Effector CD4-positive, alpha-beta T cell (primary cell): ENCODE data around the gene EXOC7.
"Not testable (repeated sequence)": the region's sequence is repeated elsewhere in the genome, so short reads cannot be mapped to it uniquely, and the experiment has no call there.

Experiments
- DNase-seq: peaks from one replicate; pipeline ENCODE4 v3.0.0-alpha.2; 2020

EXOC7 gene

DNA sequence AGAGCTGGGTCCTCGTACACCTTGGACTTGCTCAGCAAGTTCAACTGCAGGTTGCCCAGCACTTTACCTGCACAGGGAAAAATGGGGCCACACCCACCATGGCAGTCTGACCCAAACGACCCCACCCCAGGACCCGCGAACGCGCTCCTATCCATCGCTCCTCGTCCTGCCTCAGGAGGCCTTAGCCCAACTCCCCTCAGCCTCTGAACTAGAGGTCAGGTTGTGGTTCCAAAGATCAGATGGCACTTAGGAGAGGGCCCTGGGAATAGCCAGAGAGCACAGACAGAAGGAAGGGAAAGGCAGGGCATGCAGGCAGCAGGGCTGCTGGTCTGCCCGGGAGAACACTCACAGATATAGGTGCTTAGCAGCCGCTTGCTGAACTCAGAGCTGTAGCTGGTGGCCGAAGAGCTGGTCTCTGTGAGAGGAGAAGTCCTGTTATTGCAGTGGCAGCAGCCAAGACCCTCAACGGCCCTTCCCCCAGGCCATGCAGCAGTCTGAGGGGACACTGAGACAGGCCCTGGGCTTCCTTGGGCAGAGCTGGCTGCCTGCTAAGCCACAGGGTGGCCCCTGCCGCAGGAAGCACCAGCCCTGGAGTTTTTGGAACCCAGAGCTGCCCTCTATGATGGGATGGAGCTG is 17.7 kb downstream of the EXOC7 start:
- DNase-seq = no peak

DNA sequence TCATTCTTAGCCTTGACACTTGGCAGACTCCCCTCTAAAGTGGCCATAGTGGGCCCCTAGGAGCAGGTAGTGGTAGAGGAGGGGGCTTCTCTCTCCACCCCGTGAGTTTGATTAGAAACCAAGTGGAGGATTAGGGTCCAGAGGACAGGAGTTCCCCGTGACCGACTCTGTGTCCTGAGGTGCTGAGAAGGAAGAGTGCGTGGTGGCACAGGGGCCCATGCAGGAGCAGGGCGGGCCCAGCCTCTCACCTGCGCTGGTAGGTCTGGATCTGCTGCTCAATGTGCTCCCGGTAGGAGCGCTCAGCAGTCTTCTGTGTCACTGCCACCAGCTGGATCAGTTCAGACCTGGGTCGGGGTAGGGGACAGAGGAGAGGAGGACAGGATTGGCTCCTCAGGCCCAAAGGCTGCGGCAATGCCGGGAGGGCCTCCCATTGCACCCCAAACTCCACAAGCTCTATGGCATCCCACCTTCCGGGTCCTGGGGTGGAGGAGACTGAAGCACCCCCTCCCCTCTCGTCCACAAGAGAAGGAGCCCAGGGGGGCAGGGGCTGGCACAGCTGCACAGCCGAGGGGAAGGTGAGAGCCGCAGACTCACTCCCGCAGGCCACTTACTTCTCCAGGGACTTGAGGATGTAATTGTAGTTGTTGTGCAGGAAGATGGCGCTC is 18.4 kb downstream of the EXOC7 start:
- DNase-seq = no peak

DNA sequence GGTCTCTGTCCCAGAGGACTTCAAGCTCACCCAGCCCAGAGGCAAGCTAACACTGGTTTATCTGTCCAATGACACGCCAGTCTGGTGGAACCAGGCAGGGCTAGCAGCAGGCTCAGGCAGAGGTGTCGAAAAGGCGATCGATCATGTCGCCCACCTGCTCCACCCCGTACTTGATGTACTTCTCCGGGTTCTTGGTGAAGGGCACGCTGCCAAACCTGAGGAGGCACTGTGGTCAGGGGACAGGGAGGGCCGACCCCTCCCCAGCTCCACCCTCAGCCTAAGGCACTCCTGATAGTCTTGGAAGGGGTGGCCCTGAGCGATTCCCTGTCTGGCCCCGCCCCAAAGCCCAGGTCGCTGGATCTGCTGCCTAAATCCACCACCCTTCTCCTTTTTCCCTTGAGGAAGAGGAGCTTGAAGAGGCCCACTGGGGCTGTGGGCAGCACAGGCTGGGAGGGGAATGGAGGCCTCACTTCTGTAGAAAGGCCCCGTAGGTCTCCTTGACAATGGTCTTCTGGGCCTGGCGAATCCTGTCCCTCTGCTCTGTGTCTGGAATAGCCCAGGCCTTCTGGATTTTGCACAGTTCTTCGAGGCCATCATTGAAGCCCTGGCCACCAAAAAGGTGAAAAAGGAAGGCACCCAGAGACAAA is 19.9 kb downstream of the EXOC7 start:
- DNase-seq = no peak

DNA sequence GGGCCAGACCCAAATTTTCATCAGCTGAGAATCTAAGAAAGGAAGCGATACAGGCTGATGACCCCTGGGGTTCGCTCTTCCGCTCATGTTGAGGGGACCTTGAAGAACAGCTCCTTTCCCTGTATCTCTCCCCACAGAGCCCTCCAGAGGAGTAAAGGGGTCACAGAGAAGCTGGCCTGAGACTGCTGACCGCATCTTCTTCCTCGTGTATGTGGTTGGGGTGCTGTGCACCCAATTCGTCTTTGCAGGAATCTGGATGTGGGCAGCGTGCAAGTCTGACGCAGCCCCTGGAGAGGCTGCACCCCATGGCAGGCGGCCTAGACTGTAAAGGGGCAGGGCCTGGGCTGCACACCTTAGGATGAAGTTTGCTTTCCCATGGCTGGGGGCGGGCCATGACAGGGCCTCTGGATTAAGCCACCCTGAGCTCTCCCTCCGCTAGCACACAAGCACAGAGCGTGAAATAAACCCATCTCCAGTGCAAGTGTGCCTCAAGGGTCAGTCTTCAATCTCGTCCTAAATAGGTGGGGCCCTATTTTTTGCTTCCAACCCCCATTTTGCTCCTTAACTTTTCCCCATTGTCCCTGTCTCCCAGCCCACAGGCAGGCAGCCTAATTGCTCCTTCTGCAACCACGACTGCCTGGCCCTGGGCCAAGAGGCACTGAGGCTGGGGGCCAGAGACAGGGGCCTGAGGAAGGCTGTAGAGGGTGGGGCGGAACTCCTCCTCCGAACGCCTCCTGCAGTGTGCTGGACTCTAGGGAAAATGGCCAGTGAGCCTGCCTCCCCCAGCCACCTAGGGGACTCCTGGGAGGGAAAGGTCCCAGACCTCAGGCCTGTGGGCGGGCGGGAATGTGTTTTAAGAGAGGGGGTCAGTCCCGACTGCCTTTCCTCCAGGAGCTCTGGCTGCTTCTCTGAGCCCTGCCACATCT is 21.0 kb downstream of the EXOC7 start:
- no peak for DNase-seq

DNA sequence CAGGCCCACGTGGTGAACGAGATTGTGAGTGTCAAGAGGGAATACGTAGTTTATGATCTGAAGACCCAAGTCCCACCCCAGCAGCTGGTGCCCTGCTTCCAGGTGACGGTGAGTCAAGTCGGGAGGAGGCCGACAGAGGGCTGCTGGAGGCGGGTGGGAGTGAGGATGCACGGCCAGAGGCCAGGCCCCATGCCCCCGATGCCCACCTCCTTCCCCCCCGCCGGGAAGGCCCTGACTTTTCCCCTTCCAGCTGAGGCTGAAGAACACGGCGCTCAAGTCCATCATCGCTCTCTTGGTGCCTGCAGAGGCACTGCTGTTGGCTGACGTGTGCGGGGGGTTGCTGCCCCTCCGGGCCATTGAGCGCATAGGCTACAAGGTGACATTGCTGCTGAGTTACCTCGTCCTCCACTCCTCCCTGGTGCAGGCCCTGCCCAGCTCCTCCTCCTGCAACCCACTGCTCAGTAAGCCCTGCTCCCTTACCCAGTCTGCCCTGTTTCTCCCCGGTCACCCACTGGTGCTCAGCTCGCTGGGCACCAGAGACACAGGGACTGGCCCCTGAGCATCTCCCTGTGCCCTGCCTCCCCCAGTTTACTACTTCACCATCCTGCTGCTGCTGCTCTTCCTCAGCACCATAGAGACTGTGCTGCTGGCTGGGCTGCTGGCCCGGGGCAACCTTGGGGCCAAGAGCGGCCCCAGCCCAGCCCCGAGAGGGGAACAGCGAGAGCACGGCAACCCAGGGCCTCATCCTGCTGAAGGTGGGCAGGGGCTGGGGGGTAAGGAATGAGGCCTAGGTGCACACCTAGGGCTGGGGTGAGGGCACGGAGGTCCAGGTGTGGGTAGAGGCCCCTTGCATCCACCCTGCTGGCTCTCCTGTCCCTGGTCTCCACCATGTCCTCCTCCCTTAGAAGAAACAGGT is 22.0 kb downstream of the EXOC7 start:
- DNase-seq = no peak

DNA sequence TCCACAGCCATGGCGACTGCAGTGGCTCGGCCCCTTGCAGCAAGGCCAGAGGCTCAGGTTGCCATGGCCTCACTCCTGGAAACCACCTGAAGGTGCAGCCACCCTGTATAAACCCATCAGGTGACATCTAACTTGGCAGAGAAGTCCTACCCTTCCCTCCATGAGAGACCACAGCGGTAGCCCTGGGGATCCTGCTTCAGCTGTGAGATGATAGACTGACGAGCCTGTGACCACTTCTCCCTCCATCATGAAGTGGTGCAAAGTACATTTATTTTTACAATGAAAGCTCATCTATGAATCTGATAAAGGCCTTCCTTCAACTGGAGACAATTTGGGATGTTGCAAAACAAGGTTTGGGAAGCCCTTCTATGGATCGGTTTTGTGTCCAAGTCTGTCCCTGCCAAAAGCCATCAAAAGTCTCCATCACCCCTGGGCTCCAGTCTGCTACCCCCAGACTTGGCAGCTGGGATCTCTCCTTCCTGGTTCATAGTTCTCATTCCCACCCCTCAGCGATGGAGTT is 22.8 kb downstream of the EXOC7 start:
- DNase-seq = no peak

DNA sequence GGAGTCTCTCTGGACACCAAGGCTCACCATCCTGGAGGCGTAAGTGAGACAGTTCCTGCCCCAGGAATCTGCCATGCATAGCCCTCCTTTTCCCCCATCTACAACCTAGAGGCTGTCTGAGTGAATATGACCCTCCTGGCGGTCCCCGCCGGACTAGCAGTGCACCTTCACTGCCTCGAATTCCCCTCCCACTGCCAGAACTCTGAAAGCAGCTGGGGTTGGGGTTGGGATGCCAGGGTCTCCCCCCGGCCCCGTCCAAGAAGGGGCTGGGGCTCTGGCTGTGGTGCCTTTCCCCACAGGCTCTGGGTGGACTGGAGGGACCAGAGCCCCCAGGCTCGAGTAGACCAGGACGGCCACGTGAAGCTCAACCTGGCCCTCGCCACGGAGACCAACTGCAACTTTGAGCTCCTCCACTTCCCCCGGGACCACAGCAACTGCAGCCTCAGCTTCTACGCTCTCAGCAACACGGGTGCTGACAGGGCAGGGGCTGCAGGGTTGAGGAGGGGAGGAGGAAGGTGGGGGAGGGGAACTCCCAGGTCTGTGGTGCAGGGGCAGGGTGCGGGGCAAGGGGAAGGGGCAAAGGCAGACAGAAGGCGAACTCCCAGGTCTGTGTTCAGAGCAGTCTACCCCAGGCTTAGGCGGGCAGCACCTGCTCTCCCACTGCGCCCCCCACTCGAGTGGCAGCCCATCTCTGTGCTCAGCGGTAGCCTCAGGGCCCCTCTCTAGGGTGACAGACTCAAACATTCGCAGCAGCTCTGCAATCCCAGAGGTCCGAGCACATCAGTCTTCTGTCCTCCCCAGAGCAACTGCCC is 23.4 kb downstream of the EXOC7 start:
- DNase-seq = no peak

DNA sequence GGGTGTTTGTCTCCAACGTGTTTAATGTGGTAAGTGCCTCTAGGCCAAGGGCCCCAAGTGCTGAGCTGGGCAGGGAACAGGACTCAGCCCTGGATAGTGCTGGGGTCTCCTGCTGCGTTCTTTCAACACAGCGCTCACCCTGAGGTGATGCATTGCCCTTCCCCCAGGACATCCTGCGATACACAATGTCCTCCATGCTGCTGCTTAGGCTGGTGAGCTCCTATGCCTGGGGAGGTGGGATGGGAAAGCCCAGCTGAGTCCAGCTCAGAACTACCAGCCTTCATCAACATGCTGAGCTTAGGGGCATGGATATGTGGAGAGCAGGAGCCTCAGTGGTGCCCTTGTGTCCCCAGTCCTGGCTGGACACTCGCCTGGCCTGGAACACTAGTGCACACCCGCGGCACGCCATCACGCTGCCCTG is 24.0 kb downstream of the EXOC7 start:
- DNase-seq = no peak

DNA sequence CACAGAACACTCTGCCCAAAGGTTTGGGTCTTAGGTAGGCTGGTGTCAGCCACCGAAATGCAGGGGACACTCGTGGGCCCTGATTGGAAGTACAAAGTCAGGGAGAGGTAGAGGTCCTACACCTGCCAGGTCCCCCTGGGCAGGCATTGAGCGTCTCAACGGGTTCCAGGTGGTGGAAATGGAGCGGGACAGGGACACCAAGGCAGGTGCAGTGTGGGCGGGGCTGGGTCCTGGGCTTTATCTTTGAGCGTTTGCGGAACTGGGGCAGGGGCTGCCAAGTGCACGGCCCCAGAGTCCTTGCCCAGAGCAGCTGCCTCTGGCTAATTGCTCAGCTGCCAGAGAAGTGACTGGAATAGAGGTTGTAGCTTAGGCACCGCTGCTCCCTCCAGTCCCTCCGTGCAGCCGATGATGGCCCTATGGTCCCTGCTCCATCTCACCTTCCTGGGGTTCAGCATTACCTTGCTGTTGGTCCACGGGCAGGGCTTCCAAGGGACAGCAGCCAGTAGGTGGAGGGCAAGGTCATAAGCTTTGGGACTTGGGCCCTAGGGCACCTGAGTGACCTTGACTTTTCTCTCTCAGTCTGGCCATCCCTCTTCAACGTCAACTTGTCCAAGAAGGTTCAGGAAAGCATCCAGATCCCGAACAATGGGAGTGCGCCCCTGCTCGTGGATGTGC is 24.6 kb downstream of the EXOC7 start, which contains the start of gene ZACN:
Gene ZACN, plus strand, starts transcription at position 323 of the 675 bp plus-strand sequence. Its CDS starts 83 bp downstream, at position 406.
- DNase-seq = no peak

DNA sequence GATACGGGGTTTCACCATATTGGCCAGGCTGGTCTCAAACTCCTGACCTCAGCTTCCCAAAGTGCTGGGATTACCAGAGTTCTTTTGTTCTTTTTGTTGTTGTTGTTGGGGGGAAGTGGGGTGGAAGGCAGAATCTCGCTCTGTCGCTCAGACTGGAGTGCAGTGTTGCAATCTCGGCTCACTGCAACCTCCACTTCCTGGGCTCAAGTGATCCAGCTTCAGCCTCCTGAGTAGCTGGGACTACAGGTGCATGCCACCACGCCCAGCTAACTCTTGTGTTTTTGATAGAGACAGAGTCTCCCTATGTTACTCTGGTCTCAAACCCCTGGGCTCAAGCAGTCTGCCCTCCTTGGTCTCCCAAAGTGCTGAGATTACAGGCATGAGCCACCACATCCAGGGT is 25.2 kb downstream of the EXOC7 start:
- not testable (repeated sequence) for DNase-seq

DNA sequence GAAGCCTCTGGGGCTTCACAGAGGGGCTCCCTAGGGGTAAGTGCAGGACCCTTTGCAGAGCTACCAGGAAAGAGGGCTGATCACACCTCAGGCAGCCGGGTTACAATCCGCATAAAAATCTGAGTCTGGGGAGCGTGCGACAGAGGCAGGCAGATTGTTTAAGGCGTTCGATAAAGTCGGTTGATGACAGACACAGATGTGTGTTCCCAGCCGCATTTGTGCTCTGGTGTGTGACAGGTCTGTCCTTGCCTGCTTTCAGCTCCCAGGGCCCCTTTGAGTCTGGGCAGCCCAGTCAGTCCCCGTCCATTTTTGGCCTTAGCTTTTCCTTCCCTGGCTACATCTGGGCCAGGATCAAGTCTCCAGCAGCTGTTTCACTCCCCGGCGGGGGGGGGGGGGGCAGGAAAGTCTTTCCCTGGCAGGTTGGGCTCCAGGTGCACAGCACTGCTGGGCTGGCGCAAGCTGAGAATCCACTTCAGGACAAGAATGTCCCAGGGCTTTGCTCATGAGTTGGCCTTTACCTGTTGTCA is 25.9 kb downstream of the EXOC7 start:
- no peak for DNase-seq

DNA sequence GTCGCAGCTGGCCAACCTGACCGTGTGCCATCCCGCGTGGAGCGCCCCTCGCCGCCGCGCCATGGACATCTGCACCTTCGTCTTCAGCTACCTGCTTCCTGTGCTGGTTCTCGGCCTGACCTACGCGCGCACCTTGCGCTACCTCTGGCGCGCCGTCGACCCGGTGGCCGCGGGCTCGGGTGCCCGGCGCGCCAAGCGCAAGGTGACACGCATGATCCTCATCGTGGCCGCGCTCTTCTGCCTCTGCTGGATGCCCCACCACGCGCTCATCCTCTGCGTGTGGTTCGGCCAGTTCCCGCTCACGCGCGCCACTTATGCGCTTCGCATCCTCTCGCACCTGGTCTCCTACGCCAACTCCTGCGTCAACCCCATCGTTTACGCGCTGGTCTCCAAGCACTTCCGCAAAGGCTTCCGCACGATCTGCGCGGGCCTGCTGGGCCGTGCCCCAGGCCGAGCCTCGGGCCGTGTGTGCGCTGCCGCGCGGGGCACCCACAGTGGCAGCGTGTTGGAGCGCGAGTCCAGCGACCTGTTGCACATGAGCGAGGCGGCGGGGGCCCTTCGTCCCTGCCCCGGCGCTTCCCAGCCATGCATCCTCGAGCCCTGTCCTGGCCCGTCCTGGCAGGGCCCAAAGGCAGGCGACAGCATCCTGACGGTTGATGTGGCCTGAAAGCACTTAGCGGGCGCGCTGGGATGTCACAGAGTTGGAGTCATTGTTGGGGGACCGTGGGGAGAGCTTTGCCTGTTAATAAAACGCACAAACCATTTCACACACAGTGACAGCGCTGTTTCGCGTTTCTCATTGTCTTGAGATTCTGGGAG is 26.6 kb downstream of the EXOC7 start:
- DNase-seq = peak; percentile 40

DNA sequence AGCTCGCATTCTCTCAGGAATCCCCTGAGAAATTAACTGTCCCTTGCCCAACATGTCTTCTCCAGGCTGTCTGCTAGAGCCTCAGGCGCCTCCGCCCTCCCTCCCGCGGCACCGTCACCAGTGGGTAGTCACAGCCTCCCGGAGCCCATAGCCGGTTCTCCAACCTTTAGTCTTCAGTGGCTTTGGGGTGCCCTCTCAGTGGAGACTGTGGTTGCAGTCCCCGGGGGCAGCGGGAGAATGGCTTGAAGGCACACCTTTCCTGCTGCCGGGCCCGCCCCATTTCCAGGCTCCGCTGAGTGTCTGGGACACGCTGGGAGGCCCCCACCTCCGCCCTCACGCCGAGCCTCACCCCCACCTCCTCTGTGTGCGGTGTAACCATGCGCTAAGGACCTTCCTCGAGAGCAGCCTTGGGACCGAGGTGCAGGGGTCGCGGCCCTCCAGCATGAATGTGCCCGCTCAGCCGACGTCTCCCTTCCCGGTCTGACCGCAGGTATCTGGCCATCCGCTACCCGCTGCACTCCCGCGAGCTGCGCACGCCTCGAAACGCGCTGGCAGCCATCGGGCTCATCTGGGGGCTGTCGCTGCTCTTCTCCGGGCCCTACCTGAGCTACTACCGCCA is 27.3 kb downstream of the EXOC7 start:
- DNase-seq = no peak

DNA sequence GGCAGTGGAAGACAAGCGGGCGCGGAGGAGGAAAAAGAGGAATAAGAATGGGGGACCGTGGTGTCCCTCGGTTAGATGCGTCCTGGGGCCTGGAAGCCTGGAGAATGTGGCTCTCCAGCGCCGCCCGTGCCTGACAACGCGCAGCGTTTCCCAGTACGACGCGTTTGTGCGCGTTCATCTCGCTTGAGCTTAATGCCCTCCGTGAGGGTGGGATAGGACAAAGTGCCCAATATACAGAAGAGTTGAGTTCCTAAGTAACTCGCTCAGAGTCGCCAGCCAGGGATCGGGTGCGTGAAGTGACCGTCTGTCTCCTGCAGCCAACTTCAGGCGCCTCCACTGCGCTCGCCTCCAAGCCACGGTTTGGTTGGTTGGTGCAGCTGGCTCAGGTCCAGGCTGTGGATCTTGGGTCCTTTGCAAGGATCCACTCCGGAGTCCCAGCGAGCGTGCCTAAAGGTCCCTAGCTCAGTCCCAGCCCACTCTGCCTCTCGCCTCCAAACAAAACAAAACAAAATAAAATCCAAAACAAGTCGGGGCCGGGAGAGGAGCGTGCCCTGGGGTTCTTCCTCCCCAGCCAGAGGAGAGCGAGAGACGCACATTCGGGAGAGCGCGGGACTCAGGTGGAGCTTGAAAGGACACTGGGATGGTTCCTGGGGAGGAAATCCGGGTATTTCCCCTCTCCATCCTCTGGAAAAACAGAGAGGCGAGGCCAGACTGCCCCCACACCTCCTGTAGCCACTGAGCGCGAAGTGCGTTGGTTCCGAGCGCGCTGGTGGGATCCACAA is 28.0 kb downstream of the EXOC7 start:
- DNase-seq = no peak

DNA sequence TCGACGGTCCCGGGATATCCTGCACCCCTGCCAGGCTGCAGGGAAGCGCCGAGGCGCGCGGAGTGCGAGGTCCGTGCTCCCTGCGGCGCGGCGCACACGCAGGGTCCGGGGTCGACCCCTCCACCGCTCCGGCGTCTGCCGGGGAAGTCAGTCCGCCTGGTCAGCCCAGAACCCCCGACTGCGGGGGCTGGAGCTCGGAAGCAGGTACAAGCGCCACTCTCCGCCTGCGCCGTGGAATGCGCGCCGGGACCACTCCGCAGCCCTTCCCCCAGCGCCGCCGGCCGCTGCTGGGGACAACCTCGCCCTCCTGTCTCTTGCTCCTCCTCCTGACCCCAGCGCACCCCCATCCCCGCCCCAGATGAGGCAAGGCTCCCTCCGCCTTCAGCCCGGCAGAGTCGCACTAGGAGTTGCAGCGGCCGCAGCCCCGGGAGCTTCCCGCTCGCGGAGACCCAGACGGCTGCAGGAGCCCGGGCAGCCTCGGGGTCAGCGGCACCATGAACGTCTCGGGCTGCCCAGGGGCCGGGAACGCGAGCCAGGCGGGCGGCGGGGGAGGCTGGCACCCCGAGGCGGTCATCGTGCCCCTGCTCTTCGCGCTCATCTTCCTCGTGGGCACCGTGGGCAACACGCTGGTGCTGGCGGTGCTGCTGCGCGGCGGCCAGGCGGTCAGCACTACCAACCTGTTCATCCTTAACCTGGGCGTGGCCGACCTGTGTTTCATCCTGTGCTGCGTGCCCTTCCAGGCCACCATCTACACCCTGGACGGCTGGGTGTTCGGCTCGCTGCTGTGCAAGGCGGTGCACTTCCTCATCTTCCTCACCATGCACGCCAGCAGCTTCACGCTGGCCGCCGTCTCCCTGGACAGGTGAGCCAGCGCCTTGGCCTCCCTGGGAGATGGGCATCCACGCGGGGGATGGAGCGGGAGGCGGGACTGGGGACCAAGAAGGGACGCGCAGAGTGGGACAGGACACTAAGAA is 28.9 kb downstream of the EXOC7 start, which contains the start of gene GALR2:
Gene GALR2, plus strand, starts transcription at position 392 of the 974 bp plus-strand sequence. Its CDS starts 103 bp downstream, at position 495.
- no peak for DNase-seq
